ENCODE data around the gene ELF1. TPM values are rescaled to one million over a fixed set of nuclear protein-coding genes. Genes with fewer than 3 reads are reported as not detected.

The ELF1 gene
- total RNA-seq, 4 donors from 2014 or later = 105 to 119 (median 110) TPM

- no peaks in the 10 kb centered on the region for H3K27me3 ChIP-seq
- H3K4me3 ChIP-seq (replicated peaks in 1 of 3) = no peak overlapping the region
- H3K4me1 ChIP-seq = peaks cover 59 to 62% of the 10 kb centered on the region in 2 donors
- TF ChIP-seq POLR2A (IDR thresholded peaks at IDR 0.05) (no peak), CTCF (IDR thresholded peaks at IDR 0.05) (no peak)
- DNase-seq = no peak
- peak overlapping the region in 2 of 3 donors; percentile 19 to 22 for H3K27ac ChIP-seq
- intact Hi-C loops (cut with DNase I) = no loop called here
- no peaks in the 10 kb centered on the region for H3K36me3 ChIP-seq
- H3K9me3 ChIP-seq = no peaks in the 10 kb centered on the region
- WGBS, 2 donors = 97 to 98% methylated on average over 1 of the region's 1 CpG
Observed at GRCh38 chr13:40963927-40964326, 55.2 kb downstream of the ELF1 start.

DNA sequence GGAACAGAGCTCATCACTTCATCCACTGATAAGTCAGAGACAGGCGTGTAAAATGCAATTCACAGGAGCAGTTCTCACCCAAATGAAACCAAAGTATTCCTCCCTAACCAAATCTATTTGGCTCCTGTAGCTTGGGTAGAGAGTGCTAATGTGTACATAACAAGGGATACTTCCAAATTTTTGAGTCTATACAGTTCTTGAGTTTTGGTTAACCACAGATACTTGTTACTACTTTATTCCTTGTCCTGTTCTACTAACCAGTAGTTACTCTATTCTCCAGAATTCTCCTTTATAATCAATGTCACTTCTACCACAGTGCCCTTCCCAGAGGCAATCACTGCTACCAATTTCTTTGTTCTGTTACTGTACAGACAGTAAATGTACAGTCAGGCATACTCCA lies 57.3 kb downstream of the ELF1 start:
- DNase-seq = no peak
- Histone ChIP-seq H3K36me3 (peaks cover 6 to 11% of the 10 kb centered on the region in 2 donors), H3K27ac (peak overlapping the region in 1 of 3 donors; percentile 7), H3K27me3 (no peaks in the 10 kb centered on the region), H3K9me3 (no peaks in the 10 kb centered on the region), H3K4me1 (peaks cover 40 to 41% of the 10 kb centered on the region in 2 donors), H3K4me3 (replicated peaks in 1 of 3) (no peak overlapping the region)
- intact Hi-C loops (cut with DNase I) = no loop called here
- TF ChIP-seq POLR2A (IDR thresholded peaks at IDR 0.05) = no peak
- no peak for TF ChIP-seq CTCF (IDR thresholded peaks at IDR 0.05)
- 100% methylated on average over 1 of the region's 1 CpG for WGBS, 2 donors

GRCh38 chr13:40961214-40961613 lies 57.9 kb downstream of the ELF1 start:
- WGBS, 2 donors = 82 to 84% methylated on average over 3 of the region's 3 CpGs
- intact Hi-C loops (cut with DNase I) = no loop called here
- no peak for DNase-seq
- H3K36me3 ChIP-seq = peaks cover 6 to 11% of the 10 kb centered on the region in 2 donors
- no peak overlapping the region for H3K27ac ChIP-seq
- peaks cover 33 to 35% of the 10 kb centered on the region in 2 donors for H3K4me1 ChIP-seq
- no peak for TF ChIP-seq CTCF (IDR thresholded peaks at IDR 0.05)
- no peak for TF ChIP-seq POLR2A (IDR thresholded peaks at IDR 0.05)
- no peaks in the 10 kb centered on the region for H3K27me3 ChIP-seq
- no peak overlapping the region for H3K4me3 ChIP-seq (replicated peaks in 1 of 3)
- H3K9me3 ChIP-seq = no peaks in the 10 kb centered on the region

GRCh38 chr13:40960716-40961115 lies 58.4 kb downstream of the ELF1 start:
- H3K27me3 ChIP-seq = no peaks in the 10 kb centered on the region
- no peak for DNase-seq
- 90 to 94% methylated on average over 3 of the region's 3 CpGs for WGBS, 2 donors
- no peaks in the 10 kb centered on the region for H3K9me3 ChIP-seq
- TF ChIP-seq POLR2A (IDR thresholded peaks at IDR 0.05) = no peak
- no peak for TF ChIP-seq CTCF (IDR thresholded peaks at IDR 0.05)
- H3K4me3 ChIP-seq (replicated peaks in 1 of 3) = no peak overlapping the region
- peaks cover 29 to 35% of the 10 kb centered on the region in 2 donors for H3K4me1 ChIP-seq
- intact Hi-C loops (cut with DNase I) = no loop called here
- H3K27ac ChIP-seq = no peak overlapping the region
- H3K36me3 ChIP-seq = peaks cover 6 to 11% of the 10 kb centered on the region in 2 donors

GRCh38 chr13:40958655-40959054 lies 60.5 kb downstream of the ELF1 start:
- no peak overlapping the region for H3K27ac ChIP-seq
- no peak overlapping the region for H3K4me3 ChIP-seq (replicated peaks in 1 of 3)
- H3K9me3 ChIP-seq = no peaks in the 10 kb centered on the region
- DNase-seq = no peak
- intact Hi-C loops (cut with DNase I) = no loop called here
- H3K36me3 ChIP-seq = peaks cover 6 to 11% of the 10 kb centered on the region in 2 donors
- TF ChIP-seq POLR2A (IDR thresholded peaks at IDR 0.05) (no peak), CTCF (IDR thresholded peaks at IDR 0.05) (no peak)
- no peaks in the 10 kb centered on the region for H3K27me3 ChIP-seq
- peaks cover 16 to 22% of the 10 kb centered on the region in 2 donors for H3K4me1 ChIP-seq
- 90 to 95% methylated on average over 5 of the region's 5 CpGs for WGBS, 2 donors
